ENCODE measurements around the gene PRDX6.
"Not testable (repeated sequence)": the region's sequence is repeated elsewhere in the genome, so short reads cannot be mapped to it uniquely, and the experiment has no call there.

PRDX6 gene

DNA sequence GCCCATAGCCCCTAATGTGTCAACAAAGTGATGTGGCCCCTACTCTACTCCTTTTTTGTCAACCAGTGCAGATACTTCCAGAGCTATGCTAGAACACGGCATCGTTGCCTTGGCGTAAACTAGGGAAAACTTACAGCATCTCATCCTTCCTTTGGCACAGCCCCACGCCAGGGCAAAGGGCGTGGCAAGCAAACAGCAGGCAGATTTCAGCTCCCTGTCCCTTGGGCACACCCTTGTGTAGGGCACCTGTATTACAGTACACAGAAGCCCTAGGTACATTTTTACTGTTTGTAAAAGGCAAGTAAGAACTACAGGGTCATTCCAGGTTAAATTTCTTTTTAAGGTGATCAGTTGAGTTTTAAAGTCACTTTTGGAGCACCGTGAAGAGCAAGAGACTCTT is 29.3 kb downstream of the PRDX6 start:
- Histone ChIP-seq H3K27ac (no peak overlapping the region), H3K36me3 (no peaks in the 10 kb centered on the region), H3K27me3 (ENCODE audit: insufficient read depth, low read depth, severe bottlenecking) (no peaks in the 10 kb centered on the region), H3K9me3 (ENCODE audit: severe bottlenecking) (no peaks in the 10 kb centered on the region), H3K4me3 (ENCODE audit: low read depth, low read length) (no peak overlapping the region)
- TF ChIP-seq, protein P1, sequence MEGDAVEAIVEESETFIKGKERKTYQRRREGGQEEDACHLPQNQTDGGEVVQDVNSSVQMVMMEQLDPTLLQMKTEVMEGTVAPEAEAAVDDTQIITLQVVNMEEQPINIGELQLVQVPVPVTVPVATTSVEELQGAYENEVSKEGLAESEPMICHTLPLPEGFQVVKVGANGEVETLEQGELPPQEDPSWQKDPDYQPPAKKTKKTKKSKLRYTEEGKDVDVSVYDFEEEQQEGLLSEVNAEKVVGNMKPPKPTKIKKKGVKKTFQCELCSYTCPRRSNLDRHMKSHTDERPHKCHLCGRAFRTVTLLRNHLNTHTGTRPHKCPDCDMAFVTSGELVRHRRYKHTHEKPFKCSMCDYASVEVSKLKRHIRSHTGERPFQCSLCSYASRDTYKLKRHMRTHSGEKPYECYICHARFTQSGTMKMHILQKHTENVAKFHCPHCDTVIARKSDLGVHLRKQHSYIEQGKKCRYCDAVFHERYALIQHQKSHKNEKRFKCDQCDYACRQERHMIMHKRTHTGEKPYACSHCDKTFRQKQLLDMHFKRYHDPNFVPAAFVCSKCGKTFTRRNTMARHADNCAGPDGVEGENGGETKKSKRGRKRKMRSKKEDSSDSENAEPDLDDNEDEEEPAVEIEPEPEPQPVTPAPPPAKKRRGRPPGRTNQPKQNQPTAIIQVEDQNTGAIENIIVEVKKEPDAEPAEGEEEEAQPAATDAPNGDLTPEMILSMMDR (IDR thresholded peaks at IDR 0.05; ENCODE audit: low read depth, low read length), result 0 out of 2 replicates have a peak, but pooled peaks have one; percentile 18
- no peak for DNase-seq

GRCh38 chr1:173507205-173507846 is 30.2 kb downstream of the PRDX6 start:
- no peak for DNase-seq
- Histone ChIP-seq H3K4me3 (ENCODE audit: low read depth, low read length) (no peak overlapping the region), H3K36me3 (no peaks in the 10 kb centered on the region), H3K27me3 (ENCODE audit: insufficient read depth, low read depth, severe bottlenecking) (no peaks in the 10 kb centered on the region), H3K9me3 (ENCODE audit: severe bottlenecking) (no peaks in the 10 kb centered on the region), H3K27ac (no peak overlapping the region)
- TF ChIP-seq, protein P1 (IDR thresholded peaks at IDR 0.05; ENCODE audit: low read depth, low read length), result no peak

DNA sequence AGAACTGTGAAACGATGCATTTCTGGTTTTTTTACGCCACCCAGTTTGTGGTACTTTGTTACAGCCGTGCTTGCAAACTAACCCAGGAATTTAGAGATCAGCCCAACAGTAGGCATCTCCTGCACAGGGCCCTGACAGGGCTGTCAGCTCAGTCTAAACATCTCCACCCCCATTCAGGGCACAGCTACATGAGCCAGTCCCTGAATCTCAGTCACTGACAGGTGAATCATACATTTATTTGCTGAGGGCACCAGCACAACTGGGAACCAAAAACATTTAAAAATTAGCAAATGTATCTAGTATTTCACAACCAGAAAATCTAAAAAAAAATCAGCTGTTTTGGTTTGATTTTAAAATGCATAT is 30.7 kb downstream of the PRDX6 start:
- H3K27me3 ChIP-seq (ENCODE audit: insufficient read depth, low read depth, severe bottlenecking), result no peaks in the 10 kb centered on the region
- no peak overlapping the region for H3K4me3 ChIP-seq (ENCODE audit: low read depth, low read length)
- H3K36me3 ChIP-seq, result no peaks in the 10 kb centered on the region
- no peak for DNase-seq
- no peak overlapping the region for H3K27ac ChIP-seq
- no peaks in the 10 kb centered on the region for H3K9me3 ChIP-seq (ENCODE audit: severe bottlenecking)
- TF ChIP-seq, protein P1 (IDR thresholded peaks at IDR 0.05; ENCODE audit: low read depth, low read length), result no peak

- Histone ChIP-seq H3K27ac (no peak overlapping the region), H3K4me3 (ENCODE audit: low read depth, low read length) (no peak overlapping the region), H3K27me3 (ENCODE audit: insufficient read depth, low read depth, severe bottlenecking) (no peaks in the 10 kb centered on the region), H3K9me3 (ENCODE audit: severe bottlenecking) (no peaks in the 10 kb centered on the region), H3K36me3 (no peaks in the 10 kb centered on the region)
- TF ChIP-seq, protein P1 (IDR thresholded peaks at IDR 0.05; ENCODE audit: low read depth, low read length), result no peak
- DNase-seq, result no peak
Observed at GRCh38 chr1:173508541-173508940, 31.4 kb downstream of the PRDX6 start.

DNA sequence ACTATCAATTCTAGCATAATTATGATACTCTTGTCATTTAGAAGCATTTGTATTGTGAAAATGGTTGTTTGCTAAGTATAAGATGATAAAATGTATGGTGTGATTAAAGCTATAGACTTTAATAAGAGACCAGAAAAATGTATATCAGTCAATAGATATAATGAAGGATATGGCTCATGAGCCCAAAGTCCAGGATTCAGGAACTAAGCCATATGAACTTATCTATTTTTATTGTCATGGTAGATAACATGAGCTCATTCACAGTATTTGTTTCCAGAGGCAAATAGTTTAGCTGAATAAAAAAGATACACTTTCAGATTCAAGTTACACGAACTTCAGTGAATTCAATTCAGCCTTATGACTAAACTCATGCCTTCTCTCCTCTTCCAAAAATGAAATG is 32.7 kb downstream of the PRDX6 start:
- no peaks in the 10 kb centered on the region for H3K36me3 ChIP-seq
- no peaks in the 10 kb centered on the region for H3K9me3 ChIP-seq (ENCODE audit: severe bottlenecking)
- H3K27me3 ChIP-seq (ENCODE audit: insufficient read depth, low read depth, severe bottlenecking), result no peaks in the 10 kb centered on the region
- no peak overlapping the region for H3K4me3 ChIP-seq (ENCODE audit: low read depth, low read length)
- TF ChIP-seq, protein P1 (IDR thresholded peaks at IDR 0.05; ENCODE audit: low read depth, low read length), result no peak
- no peak overlapping the region for H3K27ac ChIP-seq
- DNase-seq, result no peak

DNA sequence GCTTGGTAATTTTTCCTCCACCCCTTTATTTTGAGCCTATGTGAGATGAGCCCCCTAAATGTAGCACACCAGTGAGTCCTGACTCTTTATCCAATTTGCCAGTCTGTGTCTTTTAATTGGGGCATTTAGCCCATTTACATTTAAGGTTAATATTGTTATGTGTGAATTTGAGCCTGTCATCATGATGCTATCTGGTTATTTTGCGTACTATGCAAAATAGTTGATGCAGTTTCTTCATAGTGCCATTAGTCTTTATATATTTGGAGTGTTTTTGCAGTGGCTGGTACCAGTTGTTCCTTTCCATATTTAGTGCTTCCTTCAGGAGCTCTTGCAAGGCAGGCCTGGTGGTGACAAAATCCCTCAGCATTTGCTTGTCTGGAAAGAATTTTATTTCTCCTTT is 37.4 kb downstream of the PRDX6 start:
- not testable (repeated sequence) for H3K9me3 ChIP-seq (ENCODE audit: severe bottlenecking); H3K27ac ChIP-seq; DNase-seq; H3K27me3 ChIP-seq (ENCODE audit: insufficient read depth, low read depth, severe bottlenecking); H3K4me3 ChIP-seq (ENCODE audit: low read depth, low read length); H3K36me3 ChIP-seq
